Stimulated activated naive CD8-positive, alpha-beta T cell treated with anti-CD3 and anti-CD28 coated beads, Interleukin-15, Interleukin-2, amounts not matched to agents 100 ng/mL and 50 ng/mL, for 24 hours (primary cell): ENCODE measurements around the gene RNPEPL1.

ENCODE experiments used
- H3K27ac Mint-ChIP-seq: one replicate; pipeline ENCODE4 v1.8.0; 2021; ENCODE audit warnings: mild to moderate bottlenecking, mixed read lengths
- H3K27me3 Mint-ChIP-seq: one replicate; pipeline ENCODE4 v1.8.0; 2021; ENCODE audit warnings: mixed read lengths
- H3K36me3 Mint-ChIP-seq: one replicate; pipeline ENCODE4 v1.8.0; 2021; ENCODE audit warnings: low read depth, mixed read lengths
- H3K4me1 Mint-ChIP-seq: one replicate; pipeline ENCODE4 v1.8.0; 2021; ENCODE audit warnings: low read depth, mixed read lengths
- H3K4me3 Mint-ChIP-seq: one replicate; pipeline ENCODE4 v1.8.0; 2021; ENCODE audit warnings: mild to moderate bottlenecking, mixed read lengths
- H3K9me3 Mint-ChIP-seq: one replicate; pipeline ENCODE4 v1.8.0; 2021; ENCODE audit warnings: mixed read lengths

Gene RNPEPL1

DNA sequence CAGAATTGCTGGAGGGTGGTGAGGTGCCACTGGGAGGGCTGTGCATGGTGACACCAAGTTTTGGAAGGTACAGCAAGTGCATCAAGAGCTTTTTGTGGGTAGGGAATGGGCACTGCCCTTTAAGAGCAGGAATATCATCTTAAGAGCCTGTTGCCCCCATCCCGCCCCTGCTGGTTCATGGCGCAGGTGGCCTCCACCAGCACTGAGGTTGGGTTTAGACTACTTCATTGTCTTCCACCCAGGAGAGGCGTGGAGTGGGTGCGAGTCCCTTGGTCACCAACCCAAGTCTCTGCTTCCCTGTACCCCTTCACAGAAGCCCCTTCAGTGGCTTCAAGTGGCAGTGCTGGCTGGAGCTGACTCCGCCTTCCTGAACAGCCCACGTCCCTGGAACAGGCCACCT, 7.8 kb downstream of the RNPEPL1 start:
- H3K27me3 Mint-ChIP-seq, result no peaks in the 10 kb centered on the region
- peaks cover 20% of the 10 kb centered on the region for H3K36me3 Mint-ChIP-seq
- no peaks in the 10 kb centered on the region for H3K9me3 Mint-ChIP-seq
- H3K4me1 Mint-ChIP-seq, result peaks cover 20% of the 10 kb centered on the region
- no peak overlapping the region for H3K27ac Mint-ChIP-seq
- no peak overlapping the region for H3K4me3 Mint-ChIP-seq

DNA sequence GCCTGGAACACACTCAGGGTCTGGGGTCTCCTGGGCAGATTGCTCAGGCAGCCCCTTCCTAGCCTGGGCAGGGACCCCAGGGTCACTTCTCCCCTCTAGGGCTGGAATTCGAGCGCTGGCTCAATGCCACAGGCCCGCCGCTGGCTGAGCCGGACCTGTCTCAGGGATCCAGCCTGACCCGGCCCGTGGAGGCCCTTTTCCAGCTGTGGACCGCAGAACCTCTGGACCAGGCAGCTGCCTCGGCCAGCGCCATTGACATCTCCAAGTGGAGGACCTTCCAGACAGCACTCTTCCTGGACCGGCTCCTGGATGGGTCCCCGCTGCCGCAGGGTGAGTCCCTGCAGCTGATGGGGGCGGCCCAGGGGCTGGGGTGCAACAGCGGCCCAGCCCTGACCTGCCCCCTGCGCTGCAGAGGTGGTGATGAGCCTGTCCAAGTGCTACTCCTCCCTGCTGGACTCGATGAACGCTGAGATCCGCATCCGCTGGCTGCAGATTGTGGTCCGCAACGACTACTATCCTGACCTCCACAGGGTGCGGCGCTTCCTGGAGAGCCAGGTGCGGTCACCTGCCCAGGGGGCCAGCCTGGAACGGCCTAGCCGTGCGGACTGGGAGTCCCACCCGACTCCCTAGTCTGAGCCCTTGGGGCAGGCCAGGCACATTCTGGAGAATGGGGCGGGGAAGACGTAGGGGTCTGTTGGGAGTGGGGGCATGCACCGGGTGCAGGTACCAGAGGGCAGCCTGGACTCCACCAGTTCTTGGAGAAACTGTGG, 8.3 kb downstream of the RNPEPL1 start:
- H3K36me3 Mint-ChIP-seq, result peaks cover 24% of the 10 kb centered on the region
- H3K4me3 Mint-ChIP-seq, result no peak overlapping the region
- no peaks in the 10 kb centered on the region for H3K9me3 Mint-ChIP-seq
- H3K27me3 Mint-ChIP-seq, result no peaks in the 10 kb centered on the region
- peaks cover 16% of the 10 kb centered on the region for H3K4me1 Mint-ChIP-seq
- no peak overlapping the region for H3K27ac Mint-ChIP-seq

DNA sequence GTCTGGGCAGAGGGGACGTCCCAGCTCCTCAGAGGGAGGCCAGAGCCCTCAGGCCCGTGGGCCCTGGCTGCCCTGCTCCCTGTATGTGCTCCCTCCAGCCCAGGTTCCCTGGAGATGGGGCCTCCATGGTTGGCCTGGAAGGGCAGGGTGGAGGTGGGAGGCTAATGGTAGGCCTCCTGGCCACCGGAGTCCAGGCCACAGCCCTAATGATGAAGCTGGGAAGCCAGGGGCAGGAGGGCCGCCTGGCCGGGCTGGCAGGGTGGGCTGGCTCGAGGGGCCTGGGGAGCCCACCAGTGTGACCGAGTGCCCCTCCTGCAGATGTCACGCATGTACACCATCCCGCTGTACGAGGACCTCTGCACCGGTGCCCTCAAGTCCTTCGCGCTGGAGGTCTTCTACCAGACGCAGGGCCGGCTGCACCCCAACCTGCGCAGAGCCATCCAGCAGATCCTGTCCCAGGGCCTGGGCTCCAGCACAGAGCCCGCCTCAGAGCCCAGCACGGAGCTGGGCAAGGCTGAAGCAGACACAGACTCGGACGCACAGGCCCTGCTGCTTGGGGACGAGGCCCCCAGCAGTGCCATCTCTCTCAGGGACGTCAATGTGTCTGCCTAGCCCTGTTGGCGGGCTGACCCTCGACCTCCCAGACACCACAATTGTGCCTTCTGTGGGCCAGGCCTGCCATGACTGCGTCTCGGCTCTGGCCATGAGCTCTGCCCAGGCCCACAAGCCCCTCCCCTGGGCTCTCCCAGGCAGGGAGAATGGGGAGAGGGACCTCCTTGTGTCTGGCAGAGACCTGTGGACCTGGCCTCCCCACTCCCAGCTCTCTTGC, 9.2 kb downstream of the RNPEPL1 start:
- H3K4me3 Mint-ChIP-seq, result no peak overlapping the region
- no peaks in the 10 kb centered on the region for H3K27me3 Mint-ChIP-seq
- peaks cover 21% of the 10 kb centered on the region for H3K4me1 Mint-ChIP-seq
- no peak overlapping the region for H3K27ac Mint-ChIP-seq
- peaks cover 30% of the 10 kb centered on the region for H3K36me3 Mint-ChIP-seq
- H3K9me3 Mint-ChIP-seq, result no peaks in the 10 kb centered on the region

DNA sequence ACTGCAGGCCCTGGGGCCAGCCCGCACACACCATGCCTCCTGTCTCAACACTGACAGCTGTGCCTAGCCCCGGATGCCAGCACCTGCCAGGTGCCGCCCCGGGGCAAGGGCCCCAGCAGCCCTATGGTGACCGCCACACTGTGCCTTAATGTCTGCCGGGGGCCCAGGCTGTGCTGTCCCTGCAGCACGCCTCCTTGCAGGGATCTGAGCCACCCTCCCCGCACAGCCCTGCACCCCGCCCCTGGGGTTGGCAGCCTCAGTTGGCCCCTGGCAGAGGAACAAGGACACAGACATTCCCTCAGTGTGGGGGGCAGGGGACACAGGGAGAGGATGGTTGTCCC, 9.8 kb downstream of the RNPEPL1 start:
- H3K27ac Mint-ChIP-seq, result no peak overlapping the region
- H3K4me3 Mint-ChIP-seq, result no peak overlapping the region
- H3K4me1 Mint-ChIP-seq, result peaks cover 26% of the 10 kb centered on the region
- H3K36me3 Mint-ChIP-seq, result peaks cover 31% of the 10 kb centered on the region
- no peaks in the 10 kb centered on the region for H3K27me3 Mint-ChIP-seq
- no peaks in the 10 kb centered on the region for H3K9me3 Mint-ChIP-seq

DNA sequence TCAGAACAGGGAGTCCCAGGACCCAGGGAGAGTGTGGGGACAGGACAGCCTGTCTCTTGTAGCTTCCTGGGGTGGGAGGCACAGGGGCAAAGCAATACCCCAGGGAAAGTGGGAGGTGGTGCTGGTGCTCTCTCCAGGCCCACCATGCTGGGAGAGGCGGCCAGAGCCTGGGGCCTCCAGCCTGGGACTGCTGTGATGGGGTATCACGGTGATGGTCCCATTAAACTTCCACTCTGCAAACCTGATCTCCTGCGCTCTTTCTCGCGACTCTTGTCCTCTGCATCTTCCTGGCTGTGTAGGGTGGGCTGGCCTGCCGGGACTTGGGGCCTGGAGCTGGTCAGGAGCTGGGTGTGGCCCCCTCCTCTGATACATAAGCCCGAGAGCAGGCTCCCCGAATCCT, 10.2 kb downstream of the RNPEPL1 start:
- Mint-ChIP-seq H3K27me3 (no peaks in the 10 kb centered on the region), H3K27ac (no peak overlapping the region), H3K9me3 (no peaks in the 10 kb centered on the region), H3K36me3 (peaks cover 31% of the 10 kb centered on the region), H3K4me3 (no peak overlapping the region), H3K4me1 (peaks cover 28% of the 10 kb centered on the region)

DNA sequence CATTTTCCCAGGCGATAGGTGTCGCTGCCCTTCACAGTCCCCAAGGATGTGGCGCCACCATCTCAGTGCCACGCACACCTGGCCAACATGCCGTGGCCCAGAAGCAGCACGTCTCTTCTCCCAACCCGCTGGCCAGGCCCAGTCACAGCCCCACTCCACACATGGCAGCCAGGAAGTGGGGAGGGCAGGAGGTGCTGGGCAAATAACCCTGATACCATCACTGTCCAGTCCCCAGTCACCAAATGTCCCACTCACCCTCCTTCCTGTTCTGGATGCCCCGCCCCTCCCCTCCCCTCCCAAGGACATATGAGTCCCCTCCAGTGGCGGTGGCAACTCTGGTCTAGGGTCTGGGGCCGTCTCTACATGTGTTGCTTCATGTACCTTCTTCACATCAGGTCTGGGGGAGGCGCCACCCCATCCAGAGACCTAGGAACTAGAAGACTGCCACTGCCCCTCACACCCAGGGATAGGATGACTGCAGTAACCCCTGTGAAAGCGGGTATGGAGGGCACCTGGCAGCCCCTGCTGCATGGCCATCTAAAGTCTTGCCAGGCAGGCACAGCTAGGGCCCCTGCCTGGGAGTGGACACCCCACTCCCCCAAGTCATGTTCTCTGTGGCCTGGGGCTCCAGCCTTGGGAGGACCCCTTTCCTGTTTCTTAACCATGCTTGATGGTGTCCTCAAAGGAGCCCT, 10.9 kb downstream of the RNPEPL1 start:
- Mint-ChIP-seq H3K27ac (peak overlapping the region; percentile 65), H3K4me3 (no peak overlapping the region), H3K27me3 (no peaks in the 10 kb centered on the region), H3K9me3 (no peaks in the 10 kb centered on the region), H3K36me3 (peaks cover 31% of the 10 kb centered on the region), H3K4me1 (peaks cover 32% of the 10 kb centered on the region)

DNA sequence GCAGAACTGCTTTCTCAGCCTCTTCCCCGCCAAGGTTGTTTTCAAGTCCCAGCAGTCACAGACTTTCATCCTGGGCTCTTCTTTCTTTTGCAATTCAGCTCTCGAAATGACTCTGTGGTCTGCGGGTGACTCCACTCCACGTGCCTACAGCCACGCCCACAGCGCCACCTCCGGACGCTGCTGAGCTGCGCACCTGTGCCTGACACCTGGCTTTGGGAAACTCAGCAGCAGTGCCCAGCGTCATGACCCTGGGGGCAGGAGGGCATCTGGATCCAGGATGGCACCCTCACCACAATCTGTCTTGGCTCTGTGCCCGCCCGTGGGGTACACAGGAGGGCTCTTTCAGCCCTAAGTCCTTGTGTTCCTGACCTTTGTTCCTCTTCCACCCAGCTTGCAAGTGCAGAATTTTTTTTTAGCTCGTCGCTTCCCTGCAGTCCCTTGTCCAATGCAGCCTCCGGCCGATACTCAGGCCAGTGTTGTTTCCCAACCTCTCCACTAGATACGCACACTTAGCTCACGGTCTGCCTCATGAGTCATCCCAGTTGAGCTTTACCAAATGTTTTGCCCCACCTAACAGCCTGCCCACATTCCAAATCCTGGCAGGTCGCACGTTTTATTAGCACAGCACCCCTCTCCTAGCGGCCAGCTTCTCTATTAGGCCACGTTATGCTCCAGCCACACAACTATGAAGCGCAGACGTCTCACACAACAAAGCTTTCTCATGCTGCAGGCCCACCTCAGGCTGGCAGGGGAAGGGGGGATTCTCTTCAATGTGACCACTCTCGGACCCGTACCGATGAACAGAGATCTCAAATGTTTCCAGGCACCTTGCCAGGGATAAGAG, 11.7 kb downstream of the RNPEPL1 start:
- Mint-ChIP-seq H3K36me3 (peaks cover 31% of the 10 kb centered on the region), H3K4me1 (peaks cover 40% of the 10 kb centered on the region), H3K27ac (peak overlapping the region; percentile 65), H3K4me3 (no peak overlapping the region), H3K9me3 (no peaks in the 10 kb centered on the region), H3K27me3 (no peaks in the 10 kb centered on the region)

DNA sequence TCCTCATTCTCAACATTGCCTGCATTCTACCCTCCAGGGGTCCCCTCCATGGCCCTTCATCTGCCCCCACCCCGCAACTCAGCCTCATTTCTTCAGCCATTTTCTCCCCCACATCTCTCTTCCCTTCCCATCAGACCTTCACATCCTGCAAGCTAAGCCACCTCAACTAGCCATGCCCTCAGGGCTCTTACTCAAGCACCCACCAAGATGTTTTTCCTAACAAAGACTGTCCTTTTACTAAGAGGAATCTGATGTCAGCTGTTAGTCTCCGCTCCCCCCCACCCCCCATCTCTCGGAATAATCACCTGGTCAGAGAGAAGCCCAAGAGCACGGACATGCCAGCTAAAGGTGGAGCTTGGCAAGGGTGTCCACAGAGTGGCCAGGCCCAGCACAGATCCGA, 13.5 kb downstream of the RNPEPL1 start:
- H3K9me3 Mint-ChIP-seq, result no peaks in the 10 kb centered on the region
- no peaks in the 10 kb centered on the region for H3K27me3 Mint-ChIP-seq
- no peak overlapping the region for H3K4me3 Mint-ChIP-seq
- H3K27ac Mint-ChIP-seq, result no peak overlapping the region
- peaks cover 50% of the 10 kb centered on the region for H3K4me1 Mint-ChIP-seq
- peaks cover 31% of the 10 kb centered on the region for H3K36me3 Mint-ChIP-seq

DNA sequence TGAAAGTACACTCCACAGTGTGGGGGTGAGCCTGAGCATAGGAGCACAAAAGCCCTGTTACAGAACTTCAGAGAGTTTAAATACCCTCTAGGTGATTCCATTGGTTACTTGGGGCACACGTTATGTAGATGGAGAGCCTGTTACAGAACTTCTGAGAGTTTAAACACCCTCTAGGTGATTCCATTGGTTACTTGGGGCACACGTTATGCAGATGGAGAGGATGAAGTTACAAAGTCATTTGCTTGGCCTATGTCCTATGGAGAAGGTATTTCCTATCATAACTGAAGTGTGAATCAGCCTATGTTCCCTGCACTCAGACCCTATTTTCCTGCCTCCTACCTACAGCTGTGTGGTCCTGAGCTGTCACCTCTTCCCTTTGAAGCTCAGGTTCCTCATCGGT, 14.5 kb downstream of the RNPEPL1 start:
- H3K4me3 Mint-ChIP-seq, result no peak overlapping the region
- peaks cover 31% of the 10 kb centered on the region for H3K36me3 Mint-ChIP-seq
- H3K9me3 Mint-ChIP-seq, result no peaks in the 10 kb centered on the region
- H3K4me1 Mint-ChIP-seq, result peaks cover 56% of the 10 kb centered on the region
- H3K27ac Mint-ChIP-seq, result no peak overlapping the region
- H3K27me3 Mint-ChIP-seq, result no peaks in the 10 kb centered on the region

DNA sequence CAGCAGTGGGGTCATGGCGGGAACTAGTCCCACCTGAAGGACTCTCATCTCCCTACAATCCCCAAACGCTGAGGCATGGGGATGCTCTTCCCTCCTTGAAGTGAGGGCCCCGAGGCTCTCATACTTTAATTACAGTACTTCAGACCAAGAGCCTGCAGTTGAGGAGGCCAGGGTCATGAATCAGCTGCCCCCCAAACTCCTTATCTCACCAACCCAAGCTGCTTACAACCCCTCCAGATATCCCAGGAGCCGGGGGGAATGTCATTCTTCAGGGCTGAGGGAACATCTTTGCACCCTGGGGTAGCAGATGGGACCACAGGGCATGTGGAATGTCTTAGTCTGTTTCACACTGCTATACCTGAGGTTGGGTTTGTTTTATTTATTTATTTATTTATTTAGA, 15.5 kb downstream of the RNPEPL1 start:
- Mint-ChIP-seq H3K4me1 (peaks cover 66% of the 10 kb centered on the region), H3K27me3 (no peaks in the 10 kb centered on the region), H3K27ac (no peak overlapping the region), H3K9me3 (no peaks in the 10 kb centered on the region), H3K4me3 (no peak overlapping the region), H3K36me3 (peaks cover 29% of the 10 kb centered on the region)

DNA sequence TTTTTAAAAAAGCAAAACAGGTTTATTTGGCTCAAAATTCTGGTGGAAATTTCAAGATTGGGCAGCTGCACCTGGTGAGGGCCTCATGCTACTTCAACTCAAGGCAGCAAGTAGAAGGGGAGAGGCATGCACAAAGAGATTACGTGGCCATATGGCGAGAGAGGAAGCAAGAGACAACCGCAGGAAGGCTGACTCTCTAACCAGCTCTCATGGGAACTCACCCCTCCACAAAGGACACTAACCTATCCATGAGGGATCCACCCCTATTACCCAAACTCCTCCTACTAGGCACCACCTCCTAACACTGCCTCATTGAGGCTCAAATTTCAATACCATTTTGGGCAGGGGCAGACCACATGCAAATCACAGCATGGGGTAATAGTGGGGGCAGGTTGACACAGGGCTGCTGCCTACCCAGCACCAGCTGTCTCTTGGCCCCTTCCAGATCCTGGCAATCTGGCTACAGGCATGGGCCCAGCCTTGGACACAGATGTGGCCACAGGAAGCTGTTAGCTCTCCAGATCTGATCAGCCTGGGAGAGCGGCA, 16.3 kb downstream of the RNPEPL1 start:
- Mint-ChIP-seq H3K36me3 (peaks cover 27% of the 10 kb centered on the region), H3K4me1 (peaks cover 65% of the 10 kb centered on the region), H3K9me3 (no peaks in the 10 kb centered on the region), H3K27me3 (no peaks in the 10 kb centered on the region), H3K27ac (peak overlapping the region; percentile 67), H3K4me3 (peak overlapping the region; percentile 96)

DNA sequence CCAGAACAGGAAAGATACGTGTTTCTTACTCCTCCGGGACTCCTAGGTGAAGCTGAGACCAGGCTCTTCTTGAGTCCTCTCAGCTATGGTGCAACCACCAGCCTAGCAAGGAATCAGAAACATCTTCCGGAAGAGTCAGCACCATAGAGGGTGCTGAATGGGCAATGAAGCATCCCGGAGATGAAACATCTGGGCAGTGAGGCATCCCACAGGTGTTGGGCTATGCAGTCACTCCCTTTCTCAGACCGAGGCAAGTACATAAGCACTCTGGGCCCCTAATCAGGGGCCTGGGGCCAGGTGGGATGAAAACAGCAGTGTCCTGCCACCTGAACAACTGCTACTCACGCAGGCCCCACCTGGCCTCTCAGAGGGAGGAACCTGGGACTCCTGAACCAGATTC, 16.8 kb downstream of the RNPEPL1 start:
- Mint-ChIP-seq H3K36me3 (peaks cover 21% of the 10 kb centered on the region), H3K4me3 (peak overlapping the region; percentile 96), H3K9me3 (no peaks in the 10 kb centered on the region), H3K4me1 (peaks cover 60% of the 10 kb centered on the region), H3K27me3 (no peaks in the 10 kb centered on the region), H3K27ac (peak overlapping the region; percentile 67)

DNA sequence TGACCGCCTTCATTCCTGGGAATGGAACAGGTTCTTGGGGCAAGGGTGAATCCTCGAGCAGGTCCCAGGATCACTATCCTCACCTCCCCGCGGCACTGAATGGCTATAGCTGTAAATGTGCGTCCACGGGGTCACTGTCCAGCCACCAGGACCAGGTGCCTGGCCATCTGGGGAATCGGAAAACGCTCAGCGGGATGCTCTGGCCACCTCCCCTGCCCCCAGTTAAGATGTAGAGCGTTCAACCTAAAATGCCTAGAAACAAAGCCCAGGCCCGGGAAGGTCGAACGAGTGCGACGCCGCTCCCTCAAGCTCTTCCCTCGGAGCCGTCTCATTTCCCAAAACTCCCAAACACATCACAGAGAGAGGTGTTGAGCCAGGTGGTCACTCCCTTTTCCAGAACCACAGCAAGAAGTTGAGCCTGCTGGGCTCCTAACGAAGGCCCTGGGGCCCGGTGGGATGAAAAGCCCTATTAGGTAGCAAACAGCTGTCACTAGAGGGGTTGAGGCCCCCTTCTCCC, 17.5 kb downstream of the RNPEPL1 start:
- H3K36me3 Mint-ChIP-seq, result peaks cover 16% of the 10 kb centered on the region
- H3K4me3 Mint-ChIP-seq, result peak overlapping the region; percentile 96
- peak overlapping the region; percentile 92 for H3K27ac Mint-ChIP-seq

More for the DNA sequence above, 17.5 kb downstream of the RNPEPL1 start:
- H3K9me3 Mint-ChIP-seq, result no peaks in the 10 kb centered on the region
- no peaks in the 10 kb centered on the region for H3K27me3 Mint-ChIP-seq
- peaks cover 57% of the 10 kb centered on the region for H3K4me1 Mint-ChIP-seq
